ENCODE data around the gene CACNA1B.
"Not testable (repeated sequence)": the region's sequence is repeated elsewhere in the genome, so short reads cannot be mapped to it uniquely, and the experiment has no call there.

Gene CACNA1B

DNA sequence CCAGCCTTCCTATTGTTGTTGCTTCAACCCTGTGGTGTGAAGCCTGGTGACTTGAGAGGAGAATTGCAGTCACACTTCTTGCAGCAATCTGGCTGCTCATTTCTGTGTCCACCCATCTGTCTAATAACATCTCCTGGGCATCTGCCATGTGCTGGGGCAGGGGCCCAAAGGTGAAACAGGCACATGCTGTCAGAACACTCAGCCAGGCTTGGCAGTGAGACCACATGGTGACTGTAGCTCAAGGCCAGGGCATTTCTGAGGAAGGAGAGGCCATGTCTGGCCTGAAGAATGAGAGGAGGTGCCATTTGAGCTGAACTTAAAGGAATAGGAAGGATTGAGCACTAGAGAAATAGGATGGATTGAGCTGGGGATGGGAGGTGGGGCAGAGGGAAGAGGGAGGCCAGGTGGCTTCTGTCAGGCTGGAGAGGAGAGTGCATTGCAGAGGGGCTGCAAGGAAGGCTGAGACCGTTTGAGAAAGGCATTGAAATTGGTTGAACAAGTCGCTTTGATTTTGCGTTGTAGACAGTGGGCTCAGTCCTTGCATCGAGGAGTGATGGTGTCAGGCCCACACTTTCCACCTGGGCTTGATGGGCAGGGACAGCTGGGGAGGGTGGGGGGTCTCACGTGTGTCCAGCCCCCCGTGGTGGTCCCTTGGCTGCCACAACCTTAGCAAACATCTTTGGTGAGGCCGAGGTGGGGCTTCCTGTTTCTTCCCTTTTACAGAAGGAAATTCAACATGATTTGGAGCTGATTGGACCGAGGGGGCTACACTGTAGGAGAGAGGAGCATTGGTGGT is 222.4 kb downstream of the CACNA1B start:
- DNase-seq (ENCODE audit: low spot score) = no peak

DNA sequence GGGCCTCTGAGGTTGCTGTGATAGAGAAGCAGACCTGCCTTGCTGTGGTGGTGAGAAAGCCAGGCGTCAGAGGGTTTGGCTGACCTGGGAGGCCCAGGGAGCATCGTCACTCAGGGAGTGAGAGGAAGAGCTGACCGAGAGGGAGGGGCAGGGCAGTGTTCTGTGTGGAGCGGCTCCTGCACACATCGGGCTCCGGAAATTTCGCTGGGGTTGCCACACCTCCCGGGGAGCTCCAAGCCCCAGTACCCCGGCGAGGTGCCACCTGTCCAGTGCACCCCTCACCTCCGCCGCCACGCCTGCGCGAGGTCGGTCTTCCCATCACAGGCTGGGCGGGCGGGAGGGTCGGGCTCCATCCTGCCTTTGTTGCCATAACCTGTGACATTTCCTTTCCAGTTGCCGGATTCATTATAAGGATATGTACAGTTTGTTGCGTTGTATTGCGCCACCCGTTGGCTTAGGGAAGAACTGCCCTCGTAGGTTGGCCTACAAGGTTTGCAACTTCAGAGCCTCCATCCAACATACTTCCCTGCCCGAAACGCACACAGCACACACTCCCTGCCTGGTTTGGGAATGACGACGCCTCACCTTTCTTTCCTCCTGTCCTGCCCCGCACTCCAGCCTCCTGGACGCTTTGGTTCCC is 223.2 kb downstream of the CACNA1B start:
- DNase-seq (ENCODE audit: low spot score) = peak; percentile 12

DNA sequence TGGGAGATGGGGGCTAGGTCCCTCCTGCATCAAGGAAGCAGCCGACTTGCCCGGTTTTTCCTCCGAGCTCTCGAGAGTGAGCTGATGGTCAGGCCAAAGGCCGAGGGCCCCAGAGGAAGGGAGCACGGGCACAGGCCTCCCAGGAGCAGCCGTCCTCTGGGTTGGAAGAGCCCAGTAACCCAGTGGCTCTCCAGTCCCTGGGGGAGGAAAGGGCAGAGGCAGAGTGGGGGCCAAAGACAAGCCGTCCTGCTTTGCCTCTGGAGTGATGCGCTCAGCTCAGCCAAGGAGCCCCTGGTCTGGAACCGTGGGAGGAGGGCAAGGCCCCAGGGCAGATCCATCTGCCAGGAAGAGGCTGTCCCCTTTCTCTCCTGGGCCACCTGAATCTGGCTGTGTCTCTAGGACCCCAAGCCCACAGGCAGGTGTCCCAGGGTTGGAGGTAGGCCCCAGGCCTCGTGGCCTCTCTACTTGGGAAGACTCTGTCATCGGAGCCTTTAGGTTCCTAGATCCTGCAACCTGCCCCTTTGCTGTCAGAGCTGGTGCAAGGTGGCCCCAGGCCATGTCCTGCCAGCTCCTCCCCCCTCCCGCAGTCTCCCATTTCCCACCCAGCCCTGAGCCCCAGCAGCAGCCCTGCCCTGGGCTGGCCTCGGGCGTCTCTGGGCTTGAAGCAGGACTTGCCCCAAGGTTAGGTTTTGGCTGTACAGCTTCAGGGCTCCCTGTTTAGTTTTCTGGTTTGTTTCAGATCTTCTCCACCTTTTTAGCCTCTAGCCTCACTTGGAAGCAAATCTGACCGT is 224.1 kb downstream of the CACNA1B start:
- no peak for DNase-seq (ENCODE audit: low spot score)

DNA sequence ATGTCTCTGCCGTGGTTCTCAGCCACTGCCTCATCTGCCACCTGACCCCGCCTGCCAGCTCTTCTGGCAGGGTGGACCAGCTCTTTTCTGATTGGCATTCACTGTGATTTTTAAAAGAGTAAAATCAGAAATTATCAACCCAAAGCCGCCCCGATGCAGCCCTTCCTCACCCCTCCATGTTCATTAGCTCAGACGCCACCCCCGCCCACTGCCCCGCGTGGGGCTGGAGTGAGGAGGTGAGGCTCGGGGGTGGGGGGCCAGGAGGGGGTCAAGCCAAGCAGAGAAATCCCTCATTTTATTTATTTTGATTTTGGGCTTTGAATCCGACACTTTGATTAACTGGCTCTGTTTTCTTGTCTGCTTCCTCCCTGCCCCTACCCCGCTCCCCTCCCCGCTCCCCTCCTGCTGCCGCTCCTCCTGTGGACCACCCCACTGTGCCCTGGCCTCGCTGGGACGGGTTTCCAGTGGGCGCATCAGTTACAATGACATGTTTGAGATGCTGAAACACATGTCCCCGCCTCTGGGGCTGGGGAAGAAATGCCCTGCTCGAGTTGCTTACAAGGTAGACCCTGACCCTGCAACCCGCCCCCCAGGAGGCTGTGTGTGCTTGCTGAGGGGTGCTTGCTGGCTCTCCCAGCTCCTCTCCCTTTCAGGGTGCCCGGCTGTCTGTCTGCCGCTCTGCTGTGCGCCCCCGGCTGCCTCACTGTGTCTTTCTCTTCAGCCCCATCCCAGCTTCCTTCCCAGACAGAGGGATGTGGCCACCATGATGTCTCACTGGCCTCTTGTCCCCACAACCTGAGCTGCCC is 224.9 kb downstream of the CACNA1B start:
- no peak for DNase-seq (ENCODE audit: low spot score)

DNA sequence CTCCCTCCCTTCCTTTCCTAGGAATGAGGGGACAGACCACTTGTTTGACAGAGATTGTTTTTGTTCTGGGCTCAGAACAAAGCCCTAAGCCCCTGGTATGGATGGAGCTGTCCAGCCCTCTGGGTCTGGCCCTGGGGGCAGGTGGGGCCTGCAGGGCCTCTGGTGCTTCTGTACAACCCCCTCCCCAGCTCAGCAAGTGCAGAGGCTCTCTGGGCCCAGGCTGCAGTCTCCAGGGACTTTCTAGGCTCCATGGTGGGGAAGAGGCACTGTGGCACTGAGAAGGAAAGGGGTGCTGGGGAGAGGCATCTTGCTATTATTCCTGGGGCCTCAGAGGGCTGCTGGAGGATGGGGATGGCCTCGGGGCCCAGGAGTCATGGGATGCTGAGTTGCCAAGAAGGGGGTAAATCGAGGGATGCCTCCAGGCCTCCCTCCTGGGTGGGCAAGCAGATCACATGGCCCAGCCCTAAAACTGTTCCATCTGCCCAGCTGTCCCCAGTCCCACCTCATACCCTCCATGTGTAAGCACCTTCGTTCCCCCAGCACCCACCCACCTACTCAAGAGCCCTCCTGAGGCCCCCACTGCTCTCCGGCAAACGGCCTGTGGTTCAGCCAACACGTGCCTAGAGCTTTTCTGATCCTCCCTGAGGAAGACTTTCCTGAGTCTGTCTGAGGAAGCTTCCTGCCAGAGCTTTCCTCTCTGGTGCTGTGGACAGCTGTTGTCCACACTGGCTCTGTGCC is 225.7 kb downstream of the CACNA1B start:
- no peak for DNase-seq (ENCODE audit: low spot score)

DNA sequence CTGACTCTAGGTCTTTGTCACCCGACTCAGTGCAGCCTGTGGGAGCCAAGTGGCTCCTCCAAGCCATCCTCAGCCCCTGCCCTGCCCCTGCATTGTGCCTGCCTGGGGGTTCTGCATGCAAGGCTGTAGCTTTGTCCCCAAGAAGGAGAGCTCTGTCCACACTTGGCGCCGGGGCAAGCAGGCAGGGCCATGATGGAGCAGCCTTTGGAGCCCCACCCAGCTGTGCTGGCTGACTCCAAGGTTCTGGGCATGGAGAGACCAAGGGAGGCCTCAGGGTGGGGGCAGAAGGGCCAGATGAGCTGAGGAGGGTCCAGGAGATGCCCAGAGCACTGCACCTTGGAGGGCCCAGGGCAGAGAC is 226.2 kb downstream of the CACNA1B start:
- no peak for DNase-seq (ENCODE audit: low spot score)

DNA sequence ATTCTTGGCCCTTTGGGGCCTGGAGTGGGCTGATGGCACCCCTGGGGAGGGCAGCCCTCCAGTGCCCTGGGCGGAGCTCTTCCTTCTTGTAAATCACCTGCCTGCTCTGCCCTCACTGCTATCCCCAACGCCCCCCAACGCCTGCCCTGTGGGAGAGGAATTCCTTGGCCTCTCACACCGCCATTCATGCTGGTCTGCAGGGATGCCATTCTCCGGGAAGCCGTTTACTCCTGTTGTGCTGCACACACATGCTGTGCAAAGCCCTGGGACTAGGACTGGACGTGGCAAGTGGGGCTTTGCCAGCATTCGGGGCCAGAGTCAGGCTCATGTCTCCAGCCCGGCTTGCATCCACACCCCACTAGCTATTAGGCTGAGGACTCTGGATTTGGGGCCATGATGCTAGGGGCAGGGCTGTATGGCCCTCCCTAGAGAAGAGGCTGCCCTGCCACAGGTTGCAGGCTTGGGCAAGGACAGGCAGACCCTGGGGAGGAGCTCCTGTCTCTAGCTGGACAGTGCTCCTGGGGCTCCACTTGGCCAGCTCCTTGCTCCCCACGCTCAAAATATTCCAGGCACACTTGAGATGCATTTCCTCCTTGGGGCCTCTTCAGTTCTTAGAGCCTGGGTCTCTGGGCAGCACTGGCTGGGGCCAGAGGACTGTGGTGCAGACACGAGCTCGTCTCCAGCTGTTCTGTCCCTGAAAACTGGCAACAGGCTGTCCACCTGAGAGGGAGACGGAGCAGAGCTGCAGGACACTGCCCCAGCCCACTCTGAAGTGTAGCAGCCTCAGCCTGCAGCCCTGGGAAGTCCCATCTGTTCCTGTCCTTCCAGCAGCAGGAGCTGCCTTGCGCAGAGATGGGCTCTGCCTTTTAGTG is 226.9 kb downstream of the CACNA1B start:
- no peak for DNase-seq (ENCODE audit: low spot score)

DNA sequence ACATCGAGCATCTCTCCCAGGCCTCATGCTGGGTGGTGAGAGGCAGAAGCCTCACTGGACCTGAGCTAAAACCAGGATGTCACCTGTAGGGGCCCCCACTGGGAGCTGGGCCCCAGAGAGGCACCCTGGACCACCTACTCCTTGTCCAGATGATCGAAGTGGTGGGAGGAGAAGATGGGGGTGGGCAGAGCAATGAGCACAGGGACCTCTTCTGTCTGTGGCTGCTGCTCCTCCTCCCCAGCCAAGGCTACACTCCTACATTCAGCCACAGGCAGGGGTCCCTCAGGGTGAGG is 227.5 kb downstream of the CACNA1B start:
- no peak for DNase-seq (ENCODE audit: low spot score)

DNA sequence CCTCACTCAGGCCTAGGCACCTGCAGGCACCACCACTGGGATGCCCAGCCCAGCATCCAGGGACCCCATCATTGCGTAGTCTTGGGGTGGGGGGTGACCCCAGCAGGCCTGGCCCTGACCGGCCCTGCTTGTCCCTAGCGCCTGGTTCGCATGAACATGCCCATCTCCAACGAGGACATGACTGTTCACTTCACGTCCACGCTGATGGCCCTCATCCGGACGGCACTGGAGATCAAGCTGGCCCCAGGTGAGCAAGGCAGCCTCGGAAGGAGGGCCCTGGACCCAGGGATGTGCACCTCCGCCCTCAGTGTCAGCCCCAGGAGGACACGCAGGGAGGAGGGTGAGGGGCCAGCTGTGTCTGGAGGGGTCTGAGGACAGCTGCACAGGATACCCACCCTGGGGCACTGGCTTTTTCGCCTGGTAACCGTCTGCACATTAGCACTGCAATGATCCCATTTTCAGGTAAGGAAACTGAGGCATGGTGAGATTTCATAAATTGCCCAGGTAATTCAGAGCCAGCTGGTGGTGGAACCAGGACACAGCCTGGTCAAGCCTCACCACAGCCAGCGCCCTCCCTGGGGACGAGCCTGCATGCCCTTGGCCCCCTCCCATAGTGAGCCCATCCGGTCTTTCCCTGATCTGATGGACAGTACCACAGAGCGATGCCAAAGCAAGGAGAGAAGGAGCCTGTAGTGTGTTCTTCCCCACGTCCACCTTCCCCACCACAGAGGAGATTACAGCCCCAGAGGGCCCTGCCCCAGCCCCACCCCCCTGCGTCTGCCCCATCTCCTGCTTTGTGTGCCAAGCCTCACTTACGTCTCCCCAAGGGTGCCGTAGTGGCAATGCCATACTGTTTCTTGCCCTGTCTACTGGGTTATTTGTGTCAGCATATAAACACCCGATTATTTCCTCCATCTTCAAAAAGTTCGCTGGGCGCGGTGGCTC is 228.3 kb downstream of the CACNA1B start:
- no peak for DNase-seq (ENCODE audit: low spot score)

DNA sequence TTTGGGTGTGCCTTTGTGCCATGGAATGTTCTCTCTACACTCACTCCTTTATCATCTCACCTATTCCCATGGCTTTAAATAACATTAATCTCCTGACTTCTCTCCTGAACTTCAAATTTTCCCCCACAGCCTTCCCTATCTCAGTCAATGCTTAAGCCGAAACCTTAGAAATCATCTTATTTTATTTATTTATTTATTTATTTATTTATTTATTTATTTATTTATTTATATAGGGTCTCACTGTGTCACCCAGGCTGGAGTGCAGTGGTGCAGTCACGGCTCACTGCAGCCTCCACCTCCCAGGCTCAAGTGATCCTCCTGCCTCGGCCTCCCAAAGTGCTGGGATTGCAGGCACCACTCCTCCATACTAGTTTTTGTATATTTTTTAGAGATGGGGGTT is 229.5 kb downstream of the CACNA1B start:
- DNase-seq (ENCODE audit: low spot score) = not testable (repeated sequence)

DNA sequence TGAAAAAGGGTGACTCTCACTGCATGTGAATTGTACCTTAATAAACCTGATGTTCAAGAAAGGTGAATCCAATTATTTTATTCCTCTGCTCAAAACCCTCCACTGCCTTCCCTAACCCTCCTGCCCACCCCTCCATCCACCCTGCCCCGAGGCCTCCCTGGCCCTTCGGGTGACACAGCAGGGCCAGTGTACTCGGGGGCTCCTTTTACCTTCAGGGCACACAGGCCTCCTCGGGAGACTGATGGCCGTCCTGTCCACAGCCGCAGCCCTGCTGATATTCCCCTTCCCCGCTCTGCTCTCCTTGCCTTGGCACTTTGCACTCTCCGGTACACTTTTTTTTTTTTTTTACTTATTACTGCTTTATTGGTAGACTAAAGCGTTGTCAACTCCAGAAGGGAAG is 234.0 kb downstream of the CACNA1B start:
- DNase-seq (ENCODE audit: low spot score) = no peak

DNA sequence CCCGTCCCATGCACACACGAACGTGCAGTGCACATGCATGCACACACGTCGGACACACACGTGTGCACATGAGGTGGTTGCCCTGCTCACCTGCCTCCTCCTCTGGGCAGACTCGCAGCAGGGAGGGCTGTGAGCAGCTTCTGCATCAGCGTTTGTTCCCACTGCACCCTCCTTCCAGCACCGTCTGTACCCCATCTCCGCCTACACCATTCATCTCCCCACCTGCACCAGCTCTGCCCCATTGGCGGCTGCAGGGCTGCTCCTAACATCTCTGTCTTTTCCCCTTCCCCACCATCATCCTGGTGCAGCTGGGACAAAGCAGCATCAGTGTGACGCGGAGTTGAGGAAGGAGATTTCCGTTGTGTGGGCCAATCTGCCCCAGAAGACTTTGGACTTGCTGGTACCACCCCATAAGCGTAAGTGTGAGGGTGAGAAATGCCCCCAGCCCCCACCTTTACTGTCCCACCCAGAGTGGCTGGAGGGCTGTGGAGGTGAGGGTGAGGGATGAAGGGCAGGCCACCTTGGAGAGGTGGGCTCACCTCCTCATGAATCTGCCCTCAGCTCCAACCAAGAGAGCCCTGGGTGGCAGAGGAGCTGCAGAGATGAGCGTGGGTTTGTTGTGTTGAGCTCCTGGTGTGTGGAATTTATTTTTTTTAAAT is 234.6 kb downstream of the CACNA1B start:
- no peak for DNase-seq (ENCODE audit: low spot score)

DNA sequence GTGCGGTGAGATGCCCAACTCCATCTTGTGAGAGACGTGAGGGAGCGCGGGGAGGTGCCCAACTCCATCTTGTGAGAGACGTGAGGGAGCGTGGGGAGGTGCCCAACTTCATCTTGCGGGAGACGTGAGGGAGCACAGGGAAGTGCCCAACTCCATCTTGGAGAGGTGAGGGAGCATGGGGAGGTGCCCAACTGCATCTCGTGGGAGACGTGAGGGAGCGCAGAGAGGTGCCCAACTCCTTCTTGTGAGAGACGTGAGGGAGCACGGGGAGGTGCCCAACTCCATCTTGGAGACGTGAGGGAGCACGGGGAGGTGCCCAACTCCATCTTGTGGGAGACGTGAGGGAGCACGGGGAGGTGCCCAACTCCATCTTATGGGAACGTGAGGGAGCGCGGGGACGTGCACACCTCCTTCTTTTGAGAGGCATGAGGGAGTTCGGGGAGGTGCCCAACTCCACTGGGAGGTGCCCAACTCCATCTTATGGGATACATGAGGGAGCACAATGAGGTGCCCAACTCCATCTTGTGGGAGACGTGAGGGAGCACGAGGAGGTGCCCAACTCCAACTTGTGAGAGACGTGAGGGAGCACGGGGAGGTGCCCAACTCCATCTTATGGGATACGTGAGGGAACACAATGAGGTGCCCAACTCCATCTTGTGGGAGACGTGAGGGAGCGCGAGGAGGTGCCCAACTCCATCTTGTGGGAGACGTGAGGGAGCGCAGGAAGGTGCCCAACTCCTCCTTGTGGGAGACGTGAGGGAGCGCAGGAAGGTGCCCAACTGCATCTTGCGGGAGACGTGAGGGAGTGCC is 235.4 kb downstream of the CACNA1B start:
- no peak for DNase-seq (ENCODE audit: low spot score)

DNA sequence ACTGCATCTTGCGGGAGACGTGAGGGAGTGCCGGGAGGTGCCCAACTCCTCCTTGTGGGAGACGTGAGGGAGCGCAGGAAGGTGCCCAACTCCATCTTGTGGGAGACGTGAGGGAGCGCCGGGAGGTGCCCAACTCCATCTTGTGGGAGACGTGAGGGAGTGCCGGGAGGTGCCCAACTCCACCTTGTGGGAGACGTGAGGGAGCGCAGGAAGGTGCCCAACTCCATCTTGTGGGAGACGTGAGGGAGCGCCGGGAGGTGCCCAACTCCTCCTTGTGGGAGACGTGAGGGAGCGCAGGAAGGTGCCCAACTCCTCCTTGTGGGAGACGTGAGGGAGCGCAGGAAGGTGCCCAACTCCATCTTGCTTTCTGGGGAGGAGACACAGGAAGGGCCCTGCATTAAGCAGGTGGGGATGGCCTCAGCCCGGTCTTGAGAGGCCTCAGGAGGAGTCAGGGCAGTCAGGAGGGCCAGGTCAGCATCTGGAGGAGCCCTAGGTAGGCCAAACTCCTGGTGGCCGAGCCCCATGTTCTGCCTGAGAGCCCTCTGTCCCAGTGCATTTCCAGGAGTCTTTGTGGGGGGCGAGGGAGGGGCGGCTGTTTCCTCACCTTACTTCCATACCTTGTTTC is 236.2 kb downstream of the CACNA1B start:
- DNase-seq (ENCODE audit: low spot score) = not testable (repeated sequence)

DNA sequence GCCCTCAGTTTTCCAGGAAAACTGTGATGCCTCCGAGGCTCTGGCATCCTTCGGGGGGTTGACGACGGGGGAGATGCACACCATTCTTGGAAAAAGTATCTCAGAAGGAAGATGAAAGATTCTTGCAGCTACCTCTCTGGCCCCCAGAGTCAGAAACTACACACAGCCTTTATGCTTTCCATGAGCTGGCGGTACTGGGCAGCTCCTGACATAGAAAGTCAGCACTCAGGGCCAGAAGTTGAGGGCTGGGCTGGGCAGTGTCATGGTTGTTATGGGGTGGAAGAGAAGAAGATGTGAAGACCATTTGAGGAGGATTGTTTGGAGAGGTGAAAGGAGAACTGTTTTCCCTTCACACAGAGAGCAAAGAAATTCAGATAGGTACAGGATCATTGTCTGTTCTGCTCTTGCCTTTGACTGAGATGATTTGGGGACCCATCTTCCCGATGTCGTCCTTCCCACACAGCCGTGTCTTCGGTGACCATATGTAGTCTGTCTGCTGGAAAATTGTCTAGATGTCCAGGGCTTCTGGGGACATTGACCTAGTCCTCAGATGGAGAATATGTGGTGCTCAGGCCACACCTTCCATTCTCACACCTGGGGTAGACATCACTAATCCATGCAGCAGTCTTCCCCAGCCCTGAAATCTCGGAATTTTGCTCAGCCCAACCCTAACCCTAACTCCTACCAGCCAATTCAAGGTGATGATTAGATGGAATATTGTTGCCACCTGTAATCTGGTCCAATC is 237.1 kb downstream of the CACNA1B start:
- no peak for DNase-seq (ENCODE audit: low spot score)

DNA sequence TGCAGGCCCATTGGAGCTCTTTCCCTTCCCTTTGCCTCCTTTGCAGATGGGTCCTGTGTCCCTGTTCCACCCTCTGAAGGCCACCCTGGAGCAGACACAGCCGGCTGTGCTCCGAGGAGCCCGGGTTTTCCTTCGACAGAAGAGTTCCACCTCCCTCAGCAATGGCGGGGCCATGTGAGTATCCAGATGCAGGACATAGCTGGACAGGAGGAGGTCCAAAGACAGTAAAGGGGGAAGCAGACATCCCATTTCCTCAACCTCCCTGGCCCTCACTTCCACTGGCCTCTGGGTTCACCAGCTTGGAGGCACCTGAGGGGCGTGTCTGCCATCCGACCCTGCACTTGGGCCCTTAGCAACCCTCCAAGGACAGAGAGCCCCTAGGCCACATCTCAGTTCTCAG is 237.9 kb downstream of the CACNA1B start:
- no peak for DNase-seq (ENCODE audit: low spot score)

DNA sequence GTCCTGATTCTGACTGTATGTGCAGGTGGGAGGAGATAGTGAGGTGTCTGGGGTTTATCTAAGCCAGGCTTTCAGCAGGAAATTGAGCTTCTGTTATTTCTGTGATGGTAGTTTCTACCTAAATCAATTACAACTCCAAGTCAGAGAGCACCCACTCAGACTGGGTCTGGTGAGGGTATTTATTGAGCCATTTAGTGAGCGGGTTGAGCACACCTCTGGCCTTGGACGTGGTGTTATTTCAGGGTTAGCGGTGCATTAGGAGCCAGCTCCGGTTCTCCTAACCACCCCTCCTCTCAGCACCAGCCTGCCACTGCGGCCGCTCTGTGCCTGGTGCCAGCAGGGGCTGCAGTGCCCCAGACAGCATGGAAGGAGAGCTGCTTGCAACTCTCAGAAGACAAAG is 238.9 kb downstream of the CACNA1B start:
- no peak for DNase-seq (ENCODE audit: low spot score)

Measured in NAMALWA (cell line).